Stimulated activated CD4-positive, alpha-beta T cell treated with anti-CD3 and anti-CD28 coated beads, Interleukin-2, amount 100 ng/mL, for 24 hours (primary cell): ENCODE data around the gene VASP.

Experiments
- DNase-seq, 2 donors: peaks; one replicate each; pipeline ENCODE4 v3.0.0-alpha.2; 2020

Gene VASP

GRCh38 chr19:45517641-45518468 lies 10.6 kb downstream of the VASP start:
- no peak for DNase-seq

DNA sequence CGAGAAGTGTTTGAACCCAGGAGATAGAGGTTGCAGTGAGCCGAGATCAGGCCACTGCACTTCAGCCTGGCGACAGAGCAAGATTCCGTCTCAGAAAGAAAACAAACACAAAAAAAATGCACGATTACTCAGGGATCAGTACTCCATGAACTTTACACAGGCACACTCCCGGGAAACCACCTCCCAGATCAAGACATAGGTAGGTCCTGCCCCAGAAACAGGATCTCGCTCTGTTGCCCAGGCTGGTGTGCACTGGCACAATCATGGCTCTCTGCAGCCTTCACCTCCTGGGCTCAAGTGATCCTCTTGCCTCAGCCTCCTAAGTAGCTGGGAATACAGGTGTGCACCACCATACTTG lies 11.2 kb downstream of the VASP start:
- DNase-seq = no peak

DNA sequence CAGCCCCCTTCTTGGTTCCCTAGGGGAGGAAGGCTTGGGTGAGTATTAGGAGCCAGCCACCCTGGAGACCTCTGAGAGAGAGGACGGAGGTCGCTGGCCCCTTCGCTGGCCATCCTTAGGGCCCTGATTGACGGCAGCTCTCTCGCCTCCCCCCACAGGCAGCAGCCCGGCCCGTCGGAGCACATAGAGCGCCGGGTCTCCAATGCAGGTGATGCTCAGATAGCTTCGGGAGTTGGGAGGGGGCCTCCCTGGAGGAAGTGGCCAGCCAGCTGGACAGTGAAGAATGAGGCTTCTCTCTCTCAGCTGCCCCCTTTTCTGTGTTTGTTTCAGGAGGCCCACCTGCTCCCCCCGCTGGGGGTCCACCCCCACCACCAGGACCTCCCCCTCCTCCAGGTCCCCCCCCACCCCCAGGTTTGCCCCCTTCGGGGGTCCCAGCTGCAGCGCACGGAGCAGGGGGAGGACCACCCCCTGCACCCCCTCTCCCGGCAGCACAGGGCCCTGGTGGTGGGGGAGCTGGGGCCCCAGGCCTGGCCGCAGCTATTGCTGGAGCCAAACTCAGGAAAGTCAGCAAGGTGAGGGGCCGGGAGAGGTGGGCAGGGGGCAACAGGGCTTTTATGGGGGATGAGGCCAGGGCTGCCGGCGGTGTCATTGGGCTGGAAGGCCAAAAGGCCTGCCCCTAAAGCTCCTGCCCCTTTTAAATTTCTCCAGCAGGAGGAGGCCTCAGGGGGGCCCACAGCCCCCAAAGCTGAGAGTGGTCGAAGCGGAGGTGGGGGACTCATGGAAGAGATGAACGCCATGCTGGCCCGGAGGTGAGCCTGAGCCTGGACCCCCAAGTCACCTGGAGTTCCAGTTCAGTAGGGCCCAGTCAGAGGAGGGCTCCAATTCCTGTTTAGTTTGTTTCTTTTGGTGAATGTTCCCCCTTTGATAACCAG lies 15.0 kb downstream of the VASP start:
- DNase-seq = no peak

DNA sequence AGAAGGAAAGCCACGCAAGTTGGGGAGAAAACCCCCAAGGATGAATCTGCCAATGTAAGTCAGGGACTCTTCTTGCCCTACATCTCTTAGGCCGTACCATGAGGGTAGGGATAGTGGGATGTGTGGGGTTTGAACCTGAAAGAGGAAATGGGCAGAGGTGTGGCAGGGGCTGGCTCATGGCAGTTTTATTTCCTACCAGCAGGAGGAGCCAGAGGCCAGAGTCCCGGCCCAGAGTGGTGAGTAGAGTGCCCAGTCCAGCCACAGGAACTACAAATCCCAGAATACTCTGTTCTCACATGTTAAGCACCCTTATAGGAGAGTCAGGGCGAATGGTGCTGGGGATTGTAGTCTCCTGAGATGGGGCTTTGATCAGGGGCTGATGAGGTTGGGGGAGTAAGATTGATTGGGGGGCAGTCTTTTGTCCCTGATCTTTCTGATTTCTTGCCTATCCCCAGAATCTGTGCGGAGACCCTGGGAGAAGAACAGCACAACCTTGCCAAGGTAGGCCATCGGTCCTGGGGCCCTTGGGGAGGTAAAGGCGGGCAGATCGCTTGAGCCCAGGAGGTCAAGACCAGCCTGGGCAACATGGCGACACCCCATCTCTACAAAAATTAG lies 16.5 kb downstream of the VASP start:
- DNase-seq = peak; percentile 70 to 73

DNA sequence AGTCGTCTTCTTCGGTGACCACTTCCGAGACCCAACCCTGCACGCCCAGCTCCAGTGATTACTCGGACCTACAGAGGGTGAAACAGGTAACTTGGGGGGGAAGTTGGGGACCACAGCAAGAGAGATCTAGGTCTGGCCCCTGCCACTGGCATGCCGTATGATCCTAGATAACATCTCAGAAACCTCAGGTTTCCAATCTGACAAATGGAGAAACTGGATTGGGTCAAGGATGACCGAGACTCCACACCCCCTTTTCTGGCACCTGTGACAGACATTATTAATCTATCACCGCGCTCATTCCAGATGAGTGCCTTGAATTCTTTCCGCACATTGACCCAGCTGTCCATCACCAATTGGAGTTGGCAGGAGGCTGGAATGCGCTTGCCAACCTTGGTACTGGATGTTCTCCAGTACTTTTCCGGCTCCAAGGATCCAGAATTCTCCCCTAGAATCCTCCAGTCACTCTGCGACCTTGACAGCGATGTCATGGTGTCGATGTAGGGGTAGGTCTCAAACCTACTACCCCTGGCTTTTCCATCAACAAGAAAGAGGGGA lies 17.4 kb downstream of the VASP start:
- no peak for DNase-seq

DNA sequence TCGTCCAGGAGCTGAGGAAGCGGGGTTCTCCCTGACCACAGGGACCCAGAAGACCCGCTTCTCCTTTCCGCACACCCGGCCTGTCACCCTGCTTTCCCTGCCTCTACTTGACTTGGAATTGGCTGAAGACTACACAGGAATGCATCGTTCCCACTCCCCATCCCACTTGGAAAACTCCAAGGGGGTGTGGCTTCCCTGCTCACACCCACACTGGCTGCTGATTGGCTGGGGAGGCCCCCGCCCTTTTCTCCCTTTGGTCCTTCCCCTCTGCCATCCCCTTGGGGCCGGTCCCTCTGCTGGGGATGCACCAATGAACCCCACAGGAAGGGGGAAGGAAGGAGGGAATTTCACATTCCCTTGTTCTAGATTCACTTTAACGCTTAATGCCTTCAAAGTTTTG lies 18.9 kb downstream of the VASP start:
- no peak for DNase-seq

DNA sequence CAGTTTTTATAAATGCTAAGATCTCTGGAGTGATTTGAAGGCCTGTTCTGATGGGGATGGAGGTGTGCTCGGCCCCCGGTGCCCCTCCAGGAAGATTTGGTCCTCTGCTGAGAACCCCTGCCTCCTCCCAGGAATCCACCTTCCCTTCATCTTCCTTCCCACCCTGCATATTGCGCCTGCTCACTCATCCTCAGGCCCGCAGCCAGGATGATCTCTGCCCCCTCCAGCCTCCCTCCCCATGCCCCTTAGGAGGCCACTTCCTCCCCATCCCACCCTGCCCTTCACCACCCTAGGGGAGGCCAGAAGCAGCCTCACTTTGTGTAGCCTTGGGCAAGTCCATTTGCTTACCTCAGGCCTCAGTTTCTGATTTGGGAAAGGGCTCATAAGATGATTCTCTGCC lies 19.7 kb downstream of the VASP start:
- DNase-seq = no peak

GRCh38 chr19:45527731-45528130 lies 20.5 kb downstream of the VASP start:
- DNase-seq = no peak

DNA sequence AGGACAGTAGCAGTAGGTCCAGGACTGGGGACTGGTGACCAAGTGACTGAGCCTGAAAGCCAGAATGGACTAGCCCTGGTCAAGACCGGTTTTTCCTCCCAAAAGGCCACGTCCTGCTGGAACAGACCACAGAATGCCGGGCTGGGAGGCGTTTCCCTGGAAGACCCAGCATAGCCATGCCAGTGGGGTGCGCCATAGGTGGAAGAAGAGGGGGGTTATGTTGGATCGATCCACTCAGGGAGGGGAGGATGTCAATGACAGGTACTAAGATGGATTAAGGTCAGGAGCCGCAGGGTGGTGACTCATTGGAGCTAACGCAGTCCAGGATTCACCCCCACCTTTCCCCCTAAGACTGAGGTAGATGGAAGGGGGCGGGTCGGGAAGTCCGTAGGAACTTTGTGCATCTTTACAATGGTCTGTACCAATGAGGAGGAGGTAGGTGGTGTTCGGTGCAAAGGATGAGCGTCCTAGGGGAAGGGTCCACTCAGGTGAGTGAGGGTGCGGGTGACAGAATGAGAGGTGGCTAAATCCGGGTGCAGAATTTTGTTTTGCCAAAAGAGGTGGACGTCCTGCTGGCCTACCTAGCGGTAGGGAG lies 21.0 kb downstream of the VASP start:
- DNase-seq = no peak

GRCh38 chr19:45528744-45529419 lies 21.6 kb downstream of the VASP start:
- peak in 1 of 2 donors; percentile 31 for DNase-seq

- DNase-seq = no peak
Measured at GRCh38 chr19:45529420-45529785, 22.1 kb downstream of the VASP start.

DNA sequence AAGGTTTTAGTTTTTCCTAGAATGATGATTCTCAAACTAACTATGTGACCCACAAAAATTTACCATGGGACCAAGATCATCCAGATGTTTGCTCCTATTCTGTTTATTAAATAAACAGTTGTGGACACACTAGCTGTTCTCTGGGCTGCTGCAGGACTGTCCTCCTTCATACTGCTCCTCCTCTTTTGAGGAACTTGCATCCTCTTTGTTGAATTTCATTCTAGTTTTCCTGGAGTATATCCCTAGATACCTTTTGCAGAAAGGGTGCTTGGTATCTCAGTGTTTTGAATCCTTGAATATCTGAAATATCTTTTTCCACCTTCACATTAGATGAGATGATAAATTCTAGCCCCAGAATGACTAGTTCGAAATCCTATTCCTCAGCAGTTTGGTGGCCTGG lies 24.1 kb downstream of the VASP start:
- DNase-seq = no peak

DNA sequence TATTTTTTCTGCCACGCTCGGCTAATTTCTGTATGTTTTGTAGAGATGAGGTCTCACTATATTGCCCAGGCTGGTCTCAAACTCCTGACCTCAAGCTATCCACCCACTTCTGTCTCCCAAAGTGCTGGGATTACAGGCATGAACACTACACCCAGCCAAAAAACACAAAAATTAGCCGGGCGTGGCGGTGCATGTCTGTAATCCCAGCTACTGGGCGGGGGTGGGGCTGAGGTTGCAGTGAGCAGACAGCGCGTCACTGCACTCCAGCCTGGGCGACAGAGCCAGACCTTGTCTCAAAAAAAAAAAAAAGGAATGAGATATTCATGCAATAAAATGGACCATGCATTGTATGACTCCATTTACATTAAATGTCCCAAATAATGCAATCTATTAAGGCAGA lies 32.2 kb downstream of the VASP start:
- no peak for DNase-seq

DNA sequence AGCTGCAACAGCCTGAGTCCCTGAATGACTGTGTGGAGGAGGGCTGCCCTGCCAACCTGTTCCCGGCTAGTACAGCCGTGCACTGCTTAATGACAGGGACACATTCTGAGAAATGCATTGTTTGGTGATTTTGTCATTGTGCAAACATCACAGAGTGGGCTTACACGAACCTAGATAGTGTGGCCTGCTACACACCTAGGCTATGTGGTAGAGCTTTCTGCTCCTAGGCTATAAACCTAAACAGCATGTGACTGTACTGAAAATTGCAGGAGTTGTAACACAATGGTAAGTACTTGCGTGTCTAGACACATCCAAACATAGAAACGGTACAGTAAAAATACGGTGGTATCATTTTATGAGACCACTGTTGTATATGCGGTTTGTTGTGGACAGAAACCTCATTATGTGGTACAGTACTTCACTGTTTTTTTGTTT lies 35.0 kb downstream of the VASP start:
- no peak for DNase-seq

DNA sequence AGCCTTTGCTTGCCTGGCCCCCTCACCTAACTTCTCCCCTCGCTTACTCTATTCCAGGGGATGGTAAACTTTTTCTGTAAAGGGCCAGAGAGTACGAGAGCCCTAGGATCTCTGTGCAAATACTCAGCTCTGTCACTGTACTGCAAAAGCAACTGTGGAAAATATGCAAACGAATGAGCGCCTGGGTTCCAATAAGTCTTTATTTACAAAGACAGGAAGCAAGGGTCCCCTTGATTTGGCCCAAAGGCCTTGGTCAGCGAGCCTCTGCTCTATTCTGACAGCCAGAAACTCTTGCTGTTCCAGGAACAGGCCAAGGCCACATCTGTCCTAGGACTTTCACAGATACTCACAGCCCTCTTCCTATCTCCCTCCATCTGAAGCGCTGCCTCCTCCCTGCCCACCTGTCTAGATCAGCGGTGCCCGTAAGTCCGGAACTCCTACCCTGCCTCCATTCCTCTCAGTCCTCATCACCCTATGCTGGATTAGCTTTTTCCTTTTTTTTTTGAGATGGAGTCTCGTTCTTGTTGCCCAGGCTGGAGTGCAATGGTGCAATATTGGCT lies 40.0 kb downstream of the VASP start:
- no peak for DNase-seq

GRCh38 chr19:45547965-45548609 lies 40.8 kb downstream of the VASP start:
- no peak for DNase-seq

DNA sequence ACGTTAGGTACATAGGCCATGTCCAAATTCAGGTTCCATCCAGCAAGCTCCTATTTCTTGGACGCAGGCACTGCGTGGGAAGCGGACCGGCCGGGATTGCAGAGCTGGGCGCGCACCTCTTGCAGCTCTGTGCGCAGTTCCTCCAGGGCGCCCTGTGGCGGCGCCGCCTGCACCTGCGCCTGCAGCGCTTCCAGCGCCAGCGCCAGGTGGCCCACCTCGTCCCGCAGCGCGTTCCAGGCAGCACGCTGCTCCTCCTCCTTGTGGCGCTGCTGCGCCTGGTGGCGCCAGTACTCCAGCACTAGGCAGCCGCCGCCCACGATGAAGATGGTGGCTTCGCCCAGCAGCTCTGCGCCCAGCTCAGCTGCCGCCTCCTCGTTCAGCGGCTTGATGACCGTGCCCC lies 46.2 kb downstream of the VASP start:
- DNase-seq = no peak

DNA sequence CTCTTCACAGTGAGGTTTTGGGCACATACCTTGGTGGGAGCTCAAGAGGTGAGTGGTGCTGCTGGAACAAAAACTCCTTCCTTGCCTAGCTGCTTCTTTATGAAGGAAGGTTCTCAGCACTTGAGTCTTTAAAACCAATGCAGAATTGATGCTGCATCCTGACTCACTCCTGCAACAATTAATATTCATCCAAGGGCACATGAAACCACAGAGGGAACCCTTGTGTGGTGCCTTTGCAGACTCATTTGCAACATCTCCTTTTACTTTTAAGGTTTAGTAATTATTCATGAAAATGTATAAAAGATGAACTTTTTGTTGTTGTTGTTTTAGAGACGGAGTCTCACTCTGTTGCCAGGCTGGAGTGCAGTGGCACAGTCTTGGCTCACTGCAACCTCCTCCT lies 47.2 kb downstream of the VASP start:
- DNase-seq = no peak

GRCh38 chr19:45556835-45557234 lies 49.6 kb downstream of the VASP start:
- no peak for DNase-seq

GRCh38 chr19:45558399-45558878 lies 51.2 kb downstream of the VASP start:
- DNase-seq = peak; percentile 62 to 63

- DNase-seq = no peak
Measured at GRCh38 chr19:45560038-45560437, 52.8 kb downstream of the VASP start.
